GM21360 (cell line): ENCODE data around the gene TTC4.
A peak's percentile ranks its signal among the peaks of the same experiment; 100 is the strongest.

Experiments
- ATAC-seq: cut with Tn5 transposase; IDR thresholded peaks from one replicate; pipeline ENCODE4 v1.9.1; 2021; ENCODE audit warnings: mild to moderate bottlenecking, moderate library complexity; ENCODE audit not compliant: unreplicated experiment

TTC4 gene

GRCh38 chr1:54715493-54716298 lies at the start of gene TTC4:
TTC4 (plus strand) TSS chr1:54715861; CDS start chr1:54715909, 48 bp downstream.
- ATAC-seq: peak; percentile 95

- ATAC-seq: no peak
These were observed 49.3 kb upstream of the TTC4 start for GRCh38 chr1:54666333-54666732.

- no peak for ATAC-seq
These were observed 47.9 kb upstream of the TTC4 start for GRCh38 chr1:54667797-54668196.

DNA sequence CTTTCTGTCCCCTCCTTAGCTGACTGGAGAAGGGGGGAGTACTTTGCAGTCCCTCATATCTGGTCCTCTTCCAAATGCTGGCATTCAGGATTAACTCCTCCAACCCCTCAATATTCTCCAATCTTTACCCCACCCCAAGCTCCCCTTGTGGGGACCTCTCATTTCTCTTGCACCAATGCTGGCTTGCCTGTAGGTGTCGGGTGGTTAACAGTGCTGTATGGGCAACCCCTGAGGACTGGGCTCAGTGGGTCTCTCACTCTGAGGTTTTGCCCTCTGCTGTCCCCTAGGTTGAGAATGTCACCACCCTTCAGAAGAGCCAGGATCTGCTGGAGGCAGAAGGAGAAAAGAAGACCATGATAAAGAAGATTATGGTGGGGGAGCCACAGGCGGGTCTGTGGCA lies 47.1 kb upstream of the TTC4 start:
- no peak for ATAC-seq

GRCh38 chr1:54671985-54672608 lies 43.6 kb upstream of the TTC4 start:
- no peak for ATAC-seq

DNA sequence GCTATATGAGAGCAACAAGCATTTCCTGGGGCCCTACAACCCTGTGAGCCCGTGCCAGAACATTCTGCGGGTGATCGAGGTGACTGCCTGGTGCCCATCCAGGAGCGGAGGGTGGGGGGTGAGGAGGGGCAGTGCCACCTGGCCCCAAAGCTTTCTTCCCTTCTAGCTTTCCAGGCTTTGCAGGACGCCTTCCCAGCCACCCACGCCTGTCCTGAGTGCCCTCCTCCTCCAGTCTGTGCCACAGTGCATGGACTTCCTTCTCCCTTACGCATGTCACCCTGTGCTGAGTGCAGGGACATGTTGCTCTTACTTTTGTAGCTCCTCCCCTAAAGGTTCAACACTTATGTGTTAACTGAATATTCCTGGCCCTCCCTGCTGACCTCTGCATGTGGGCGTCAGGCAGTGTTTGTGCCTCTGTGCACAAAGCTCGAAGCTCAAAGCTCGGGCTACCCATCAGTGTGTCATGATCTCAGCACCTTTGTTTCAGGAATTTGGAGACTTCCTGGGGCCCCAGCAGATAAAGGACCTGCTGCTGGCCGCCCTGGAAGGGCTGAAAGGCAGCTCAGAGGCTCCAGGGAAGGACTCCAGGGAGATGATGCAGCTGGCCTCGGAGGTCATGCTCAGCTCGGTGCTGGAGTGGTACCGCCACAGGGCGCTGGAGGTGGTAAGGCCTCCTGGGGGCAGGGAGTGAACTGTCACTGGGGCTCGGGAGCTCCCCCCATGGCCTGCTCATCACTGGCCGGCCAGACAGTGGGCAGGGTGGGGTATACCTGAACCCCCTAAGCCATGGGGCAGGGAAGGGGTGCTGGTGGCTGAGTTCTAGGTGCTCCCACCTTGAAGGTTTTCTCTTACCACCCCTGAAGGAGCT lies 36.7 kb upstream of the TTC4 start:
- no peak for ATAC-seq

DNA sequence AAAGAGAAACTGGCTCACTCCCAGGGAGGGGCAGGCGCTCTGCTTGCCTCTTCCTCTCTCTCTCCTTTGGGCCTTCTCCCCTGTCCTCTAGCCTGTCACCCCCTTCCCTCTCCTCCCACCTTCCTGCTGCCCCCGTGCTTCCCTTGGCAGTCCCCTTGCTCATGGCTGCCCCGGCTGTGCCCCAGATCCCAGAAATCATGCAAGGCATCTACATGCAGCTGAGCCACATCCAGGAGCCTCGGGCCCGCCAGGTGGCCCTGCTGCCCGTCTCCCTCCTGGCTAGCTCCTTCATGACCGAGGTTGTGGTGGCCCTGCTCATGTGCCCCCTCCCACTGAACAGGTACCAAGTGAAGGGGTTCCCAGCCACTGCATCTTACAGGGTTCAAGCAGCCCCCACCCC lies 36.0 kb upstream of the TTC4 start:
- ATAC-seq: no peak

- ATAC-seq: no peak
These were observed 35.3 kb upstream of the TTC4 start for GRCh38 chr1:54680387-54680786.

GRCh38 chr1:54681358-54681757 lies 34.3 kb upstream of the TTC4 start:
- ATAC-seq: no peak

DNA sequence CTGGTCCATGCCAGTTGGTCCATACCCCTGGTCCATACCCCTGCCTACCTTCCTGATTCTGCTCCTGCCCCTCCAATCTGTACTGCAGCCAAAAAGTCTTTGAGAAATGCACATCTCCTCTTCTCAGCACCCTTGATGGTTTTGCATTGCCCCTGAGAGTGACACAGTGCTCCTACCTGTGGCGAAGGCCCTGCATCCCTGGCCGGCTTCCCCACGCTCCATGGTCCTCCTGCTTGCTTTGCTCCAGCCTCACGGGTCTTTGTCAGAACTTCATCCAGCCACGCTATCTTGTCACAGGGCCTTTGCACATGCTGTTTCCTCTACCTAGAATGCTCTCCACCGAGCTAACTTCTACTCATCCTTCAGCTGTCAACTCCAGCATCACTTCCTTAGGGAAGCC lies 32.2 kb upstream of the TTC4 start:
- no peak for ATAC-seq

DNA sequence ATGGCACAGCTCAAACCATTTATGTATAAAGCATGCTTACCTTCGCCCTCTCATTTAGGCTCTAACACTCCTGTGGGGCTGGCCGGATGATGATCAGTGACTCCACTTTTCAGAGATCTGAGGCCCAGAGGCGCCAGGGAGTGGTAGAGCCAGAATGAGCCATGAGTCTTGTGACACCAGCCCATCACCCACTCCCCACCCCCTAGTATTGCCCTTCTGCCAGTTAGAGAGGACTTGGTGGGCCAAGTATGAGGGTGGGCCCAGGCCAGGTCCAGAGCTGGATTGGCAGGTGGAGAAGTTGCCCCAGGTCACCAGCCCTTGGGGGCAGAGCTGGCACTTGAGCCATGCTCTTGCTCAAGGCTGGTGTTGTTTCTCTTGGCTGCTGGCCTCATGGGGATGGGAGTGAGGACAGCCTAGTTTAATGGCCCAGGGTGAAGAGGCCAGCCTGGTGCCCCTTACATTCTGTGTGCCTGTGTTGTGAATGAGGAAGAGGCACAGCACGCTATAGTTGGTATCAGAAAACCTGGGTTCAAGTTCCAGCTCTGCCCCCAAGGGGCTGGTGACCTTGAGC lies 30.2 kb upstream of the TTC4 start:
- no peak for ATAC-seq

DNA sequence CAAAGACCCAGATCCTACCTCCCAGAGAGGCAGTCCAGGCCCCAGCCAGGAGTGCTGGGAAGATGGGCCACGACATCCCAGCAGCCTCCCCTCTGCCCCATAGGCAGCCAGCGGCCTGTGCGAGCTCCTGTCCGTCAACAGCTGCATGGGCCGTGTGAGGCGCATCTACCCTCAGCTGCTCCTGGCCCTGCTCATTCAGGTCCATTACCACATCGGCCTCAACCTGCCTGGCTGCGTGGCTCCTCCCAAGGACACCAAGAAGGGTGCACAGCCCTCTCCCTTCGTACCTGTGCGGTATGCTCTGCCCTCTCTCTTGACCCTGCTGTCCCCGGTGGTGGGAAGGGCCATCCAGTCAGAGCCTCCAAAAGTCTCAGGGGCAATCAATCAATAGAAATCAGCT lies 29.5 kb upstream of the TTC4 start:
- ATAC-seq: no peak

GRCh38 chr1:54694771-54695170 lies 20.9 kb upstream of the TTC4 start:
- no peak for ATAC-seq

GRCh38 chr1:54695221-54695620 lies 20.4 kb upstream of the TTC4 start:
- no peak for ATAC-seq

GRCh38 chr1:54695764-54696163 lies 19.9 kb upstream of the TTC4 start:
- ATAC-seq: no peak

- ATAC-seq: no peak
These were observed 19.4 kb upstream of the TTC4 start for GRCh38 chr1:54696262-54696661.

GRCh38 chr1:54697896-54698295 lies 17.8 kb upstream of the TTC4 start:
- no peak for ATAC-seq

- no peak for ATAC-seq
These were observed 17.3 kb upstream of the TTC4 start for GRCh38 chr1:54698346-54698745.

GRCh38 chr1:54699936-54700525 lies 15.6 kb upstream of the TTC4 start:
- no peak for ATAC-seq

DNA sequence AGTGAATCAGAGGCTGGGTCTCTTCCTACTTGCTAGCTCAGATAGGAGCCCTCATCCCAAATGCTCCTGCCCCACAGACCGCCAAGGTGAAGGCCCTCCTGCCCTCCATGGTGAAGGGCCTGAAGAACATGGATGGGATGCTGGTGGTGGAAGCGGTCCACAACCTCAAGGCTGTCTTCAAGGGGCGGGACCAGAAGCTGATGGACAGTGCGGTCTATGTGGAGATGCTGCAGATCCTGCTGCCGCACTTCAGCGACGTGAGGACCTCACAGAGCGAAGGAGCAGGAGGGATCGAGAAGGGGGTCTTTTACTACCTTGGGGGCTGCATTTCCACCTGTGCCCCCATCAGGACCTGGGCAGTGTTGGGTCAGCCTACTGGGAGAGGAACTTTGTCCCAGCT lies 14.6 kb upstream of the TTC4 start:
- no peak for ATAC-seq

DNA sequence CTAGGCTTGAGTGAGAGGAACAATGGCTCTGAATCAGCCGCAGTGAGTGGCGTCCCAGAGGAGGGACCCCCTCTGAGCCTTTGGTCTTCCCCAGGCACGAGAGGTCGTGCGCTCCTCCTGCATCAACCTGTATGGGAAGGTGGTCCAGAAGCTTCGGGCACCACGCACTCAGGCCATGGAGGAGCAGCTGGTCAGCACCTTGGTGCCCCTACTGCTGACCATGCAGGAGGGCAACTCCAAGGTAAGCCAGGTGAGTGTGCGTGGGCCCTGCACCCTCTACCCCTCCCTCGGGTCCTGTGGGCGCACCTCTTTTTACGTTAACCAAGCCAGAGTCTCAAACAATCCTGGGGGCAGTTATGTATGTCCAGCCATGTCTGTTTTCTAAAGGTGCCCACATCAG lies 13.7 kb upstream of the TTC4 start:
- no peak for ATAC-seq
